ENCODE measurements around the gene TEX35.
A peak's percentile ranks its signal among the peaks of the same experiment; 100 is the strongest.

The TEX35 gene

DNA sequence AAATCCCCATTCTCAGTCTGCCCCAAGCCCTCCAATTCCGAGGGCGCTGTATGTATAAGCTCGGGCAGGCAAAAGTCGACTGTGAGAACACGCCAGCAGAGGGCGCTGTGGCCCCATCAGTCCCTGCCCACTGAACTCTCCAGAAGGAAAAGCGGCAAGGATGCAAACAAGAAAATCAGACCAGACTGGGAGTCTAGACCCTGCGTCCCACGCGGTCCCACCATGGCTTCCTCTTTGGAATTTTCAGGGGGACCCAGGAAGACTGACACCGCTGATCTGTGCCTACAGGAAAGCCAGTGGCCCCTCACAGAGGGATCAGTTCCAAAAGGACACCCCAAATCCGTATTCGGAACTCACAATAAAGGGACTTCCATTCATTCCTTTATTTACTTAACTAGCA is 19.5 kb downstream of the TEX35 start:
- H3K4me3 ChIP-seq (ENCODE audit: low read depth, low read length): no peak overlapping the region
- TF ChIP-seq ZNF610 (tag by site-specific recombination; IDR thresholded peaks at IDR 0.05; ENCODE audit: borderline replicate concordance) (no peak), ZFP37 (tag by site-specific recombination; IDR thresholded peaks at IDR 0.05) (peak; percentile 85), ZNF114 (tag by site-specific recombination; IDR thresholded peaks at IDR 0.05) (no peak), ZNF660 (tag by site-specific recombination; IDR thresholded peaks at IDR 0.05) (0 out of 2 replicates have a peak, but pooled peaks have one; percentile 65), ZBTB8A (tag by site-specific recombination; IDR thresholded peaks at IDR 0.05) (peak; percentile 10; the same call in 1 of the 2 replicates), ZNF768 (tag by site-specific recombination; IDR thresholded peaks at IDR 0.05) (no peak), ZNF184 (tag by site-specific recombination; IDR thresholded peaks at IDR 0.05) (no peak), MZF1 (tag by site-specific recombination; IDR thresholded peaks at IDR 0.05; ENCODE audit: borderline replicate concordance) (peak; percentile 25; the same call in 1 of the 2 replicates), ZSCAN30 (tag by site-specific recombination; IDR thresholded peaks at IDR 0.05) (0 out of 2 replicates have a peak, but pooled peaks have one; percentile 28), ZNF704 (tag by site-specific recombination; IDR thresholded peaks at IDR 0.05) (no peak), ZNF654 (tag by site-specific recombination; IDR thresholded peaks at IDR 0.05; ENCODE audit: low read depth) (peak; percentile 94), REPIN1 (tag by site-specific recombination; IDR thresholded peaks at IDR 0.05; ENCODE audit: low read depth) (no peak), OVOL3 (tag by site-specific recombination; IDR thresholded peaks at IDR 0.05) (no peak), TCF7L2 (IDR thresholded peaks at IDR 0.05; ENCODE audit: borderline replicate concordance, low read depth, low read length) (no peak), ZNF677 (tag by site-specific recombination; IDR thresholded peaks at IDR 0.05) (peak; percentile 97), ZBTB17 (tag by site-specific recombination; IDR thresholded peaks at IDR 0.05) (0 out of 2 replicates have a peak, but pooled peaks have one; percentile 35), ZNF76 (tag by site-specific recombination; IDR thresholded peaks at IDR 0.05; ENCODE audit: borderline replicate concordance, low read depth) (no peak), ZBTB1 (tag by site-specific recombination; IDR thresholded peaks at IDR 0.05) (no peak), ZBTB48 (tag by site-specific recombination; IDR thresholded peaks at IDR 0.05) (no peak), ZNF37A (tag by site-specific recombination; IDR thresholded peaks at IDR 0.05) (no peak), KLF16 (tag by site-specific recombination; IDR thresholded peaks at IDR 0.05) (no peak), KLF1 (tag by site-specific recombination; IDR thresholded peaks at IDR 0.05) (no peak), ZBTB7A (tag by site-specific recombination; IDR thresholded peaks at IDR 0.05; ENCODE audit: low read depth) (no peak), ZNF624 (tag by site-specific recombination; IDR thresholded peaks at IDR 0.05) (no peak), BCL11B (tag by site-specific recombination; IDR thresholded peaks at IDR 0.05; ENCODE audit: low read depth) (no peak), ZNF391 (tag by site-specific recombination; IDR thresholded peaks at IDR 0.05; ENCODE audit: borderline replicate concordance, low read depth) (no peak), IKZF3 (tag by site-specific recombination; IDR thresholded peaks at IDR 0.05) (peak; percentile 78), ZIC2 (tag by site-specific recombination; IDR thresholded peaks at IDR 0.05) (no peak), RBAK (tag by site-specific recombination; IDR thresholded peaks at IDR 0.05) (no peak), ZNF2 (tag by site-specific recombination; IDR thresholded peaks at IDR 0.05) (peak; percentile 60; the same call in 1 of the 2 replicates), ZNF211 (tag by site-specific recombination; IDR thresholded peaks at IDR 0.05; ENCODE audit: low read depth) (no peak), ZNF341 (tag by site-specific recombination; IDR thresholded peaks at IDR 0.05; ENCODE audit: low read depth) (no peak), HOXC10 (CRISPR knock-in tag; IDR thresholded peaks at IDR 0.05) (no peak)
- TF ChIP-seq, protein P1, sequence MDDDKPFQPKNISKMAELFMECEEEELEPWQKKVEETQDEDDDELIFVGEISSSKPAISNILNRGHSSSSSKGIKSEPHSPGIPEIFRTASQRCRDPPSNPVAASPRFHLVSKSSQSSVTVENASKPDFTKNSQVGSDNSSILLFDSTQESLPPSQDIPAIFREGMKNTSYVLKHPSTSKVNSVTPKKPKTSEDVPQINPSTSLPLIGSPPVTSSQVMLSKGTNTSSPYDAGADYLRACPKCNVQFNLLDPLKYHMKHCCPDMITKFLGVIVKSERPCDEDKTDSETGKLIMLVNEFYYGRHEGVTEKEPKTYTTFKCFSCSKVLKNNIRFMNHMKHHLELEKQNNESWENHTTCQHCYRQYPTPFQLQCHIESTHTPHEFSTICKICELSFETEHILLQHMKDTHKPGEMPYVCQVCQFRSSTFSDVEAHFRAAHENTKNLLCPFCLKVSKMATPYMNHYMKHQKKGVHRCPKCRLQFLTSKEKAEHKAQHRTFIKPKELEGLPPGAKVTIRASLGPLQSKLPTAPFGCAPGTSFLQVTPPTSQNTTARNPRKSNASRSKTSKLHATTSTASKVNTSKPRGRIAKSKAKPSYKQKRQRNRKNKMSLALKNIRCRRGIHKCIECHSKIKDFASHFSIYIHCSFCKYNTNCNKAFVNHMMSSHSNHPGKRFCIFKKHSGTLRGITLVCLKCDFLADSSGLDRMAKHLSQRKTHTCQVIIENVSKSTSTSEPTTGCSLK (tag by site-specific recombination; IDR thresholded peaks at IDR 0.05): no peak
- TF ChIP-seq, protein P2, sequence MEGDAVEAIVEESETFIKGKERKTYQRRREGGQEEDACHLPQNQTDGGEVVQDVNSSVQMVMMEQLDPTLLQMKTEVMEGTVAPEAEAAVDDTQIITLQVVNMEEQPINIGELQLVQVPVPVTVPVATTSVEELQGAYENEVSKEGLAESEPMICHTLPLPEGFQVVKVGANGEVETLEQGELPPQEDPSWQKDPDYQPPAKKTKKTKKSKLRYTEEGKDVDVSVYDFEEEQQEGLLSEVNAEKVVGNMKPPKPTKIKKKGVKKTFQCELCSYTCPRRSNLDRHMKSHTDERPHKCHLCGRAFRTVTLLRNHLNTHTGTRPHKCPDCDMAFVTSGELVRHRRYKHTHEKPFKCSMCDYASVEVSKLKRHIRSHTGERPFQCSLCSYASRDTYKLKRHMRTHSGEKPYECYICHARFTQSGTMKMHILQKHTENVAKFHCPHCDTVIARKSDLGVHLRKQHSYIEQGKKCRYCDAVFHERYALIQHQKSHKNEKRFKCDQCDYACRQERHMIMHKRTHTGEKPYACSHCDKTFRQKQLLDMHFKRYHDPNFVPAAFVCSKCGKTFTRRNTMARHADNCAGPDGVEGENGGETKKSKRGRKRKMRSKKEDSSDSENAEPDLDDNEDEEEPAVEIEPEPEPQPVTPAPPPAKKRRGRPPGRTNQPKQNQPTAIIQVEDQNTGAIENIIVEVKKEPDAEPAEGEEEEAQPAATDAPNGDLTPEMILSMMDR (tag by site-specific recombination; IDR thresholded peaks at IDR 0.05): peak; percentile 77
- TF ChIP-seq, protein P3, sequence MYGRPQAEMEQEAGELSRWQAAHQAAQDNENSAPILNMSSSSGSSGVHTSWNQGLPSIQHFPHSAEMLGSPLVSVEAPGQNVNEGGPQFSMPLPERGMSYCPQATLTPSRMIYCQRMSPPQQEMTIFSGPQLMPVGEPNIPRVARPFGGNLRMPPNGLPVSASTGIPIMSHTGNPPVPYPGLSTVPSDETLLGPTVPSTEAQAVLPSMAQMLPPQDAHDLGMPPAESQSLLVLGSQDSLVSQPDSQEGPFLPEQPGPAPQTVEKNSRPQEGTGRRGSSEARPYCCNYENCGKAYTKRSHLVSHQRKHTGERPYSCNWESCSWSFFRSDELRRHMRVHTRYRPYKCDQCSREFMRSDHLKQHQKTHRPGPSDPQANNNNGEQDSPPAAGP (tag by site-specific recombination; IDR thresholded peaks at IDR 0.05): no peak

More for the DNA sequence above, 19.5 kb downstream of the TEX35 start:
- Histone ChIP-seq H3K4me1 (ENCODE audit: control insufficient read depth, insufficient read depth, low read length) (no peaks in the 10 kb centered on the region; the same call in 1 of the 2 replicates), H3K36me3 (ENCODE audit: control insufficient read depth in 2 of 2, insufficient read depth in 1 of 2, low read length in 2 of 2) (no peaks in the 10 kb centered on the region), H3K9me3 (ENCODE audit: control insufficient read depth, insufficient read depth, low read depth, low read length) (no peaks in the 10 kb centered on the region), H3K27ac (ENCODE audit: extremely low read depth, low read depth, low read length) (no peak overlapping the region)
- CTCF ChIA-PET: interaction anchor here (0.6 to 3.6 kb wide), 22 partner anchors 9 to 1013 kb away, joined by 3 to 39 read pairs (median 4); no protein-coding TSS in a partner anchor
- POLR2A ChIA-PET: interaction anchor here (1.5 kb wide), 1 partner anchor 471 kb away, joined by 3 read pairs; no protein-coding TSS in a partner anchor

All from HEK293 (cell line).